Mesothelial cell of epicardium (in vitro differentiated cells): Measurements from ENCODE around the gene PDZD8. TPM values are rescaled to one million over a fixed set of nuclear protein-coding genes. Genes with fewer than 3 reads are reported as not detected.
"Not testable (repeated sequence)": the region's sequence is repeated elsewhere in the genome, so short reads cannot be mapped to it uniquely, and the experiment has no call there.

Source experiments
- DNase-seq, 2 experiments: peaks; one replicate each; pipeline ENCODE4 v3.0.0; 2021; ENCODE audit warnings: low spot score in 2 of 2; ENCODE audit not compliant: unreplicated experiment in 2 of 2
- H3K27ac Mint-ChIP-seq: 2 replicates; pipeline ENCODE4 v1.8.0; 2021; ENCODE audit warnings: mixed read lengths
- H3K27me3 Mint-ChIP-seq: 2 replicates; pipeline ENCODE4 v1.8.0; 2021; ENCODE audit warnings: low read depth, mixed read lengths
- H3K36me3 Mint-ChIP-seq: 2 replicates; pipeline ENCODE4 v1.8.0; 2021; ENCODE audit warnings: mixed read lengths
- H3K4me1 Mint-ChIP-seq: 2 replicates; pipeline ENCODE4 v1.8.0; 2021; ENCODE audit warnings: mixed read lengths
- H3K4me3 Mint-ChIP-seq: 2 replicates; pipeline ENCODE4 v1.8.0; 2021; ENCODE audit warnings: mild to moderate bottlenecking, moderate library complexity, mixed read lengths
- H3K9me3 Mint-ChIP-seq: 2 replicates; pipeline ENCODE4 v1.8.0; 2021; ENCODE audit warnings: mixed read lengths
- CTCF ChIP-seq: fragments of 200-600 bp; sonication (generic); IDR thresholded peaks from one replicate; pipeline ENCODE4 v1.5.0; 2021; ENCODE audit warnings: antibody characterized with exemption; ENCODE audit not compliant: unreplicated experiment
- total RNA-seq: library from RNA; stranded (reverse); gene quantifications from 3 replicates; pipeline ENCODE4 v1.2.1, GENCODE V29; 2021

PDZD8 gene
- total RNA-seq, 1 donor from 2014 or later = 27.3 TPM

GRCh38 chr10:117239721-117240620, 135.3 kb downstream of the PDZD8 start:
- Mint-ChIP-seq H3K27ac (no peak overlapping the region), H3K4me1 (peaks cover 4% of the 10 kb centered on the region), H3K9me3 (no peaks in the 10 kb centered on the region), H3K27me3 (peaks cover 89% of the 10 kb centered on the region), H3K36me3 (no peaks in the 10 kb centered on the region), H3K4me3 (peak overlapping the region; percentile 35)
- no peak for DNase-seq
- TF ChIP-seq CTCF = no peak

DNA sequence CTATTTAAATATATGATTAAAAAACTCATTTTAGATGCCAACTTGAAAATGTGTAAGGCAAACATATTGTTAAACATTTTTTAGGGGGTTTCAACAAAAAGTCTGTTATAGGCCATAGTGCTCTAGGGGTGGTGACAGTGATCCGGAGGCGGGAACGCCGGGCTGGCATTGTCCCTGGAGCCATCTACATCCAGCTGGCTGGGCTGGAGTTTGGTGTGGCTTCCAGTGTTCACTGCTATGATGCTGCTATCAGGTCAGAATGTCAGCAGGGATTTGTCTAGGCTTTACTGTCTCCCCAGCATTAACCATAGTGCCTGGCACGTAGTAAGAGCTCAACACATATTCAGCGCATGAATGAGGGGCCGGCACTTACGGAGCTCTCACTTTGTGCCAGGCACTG, 136.2 kb downstream of the PDZD8 start:
- no peak for TF ChIP-seq CTCF
- peaks cover 4% of the 10 kb centered on the region for H3K4me1 Mint-ChIP-seq
- no peak overlapping the region for H3K27ac Mint-ChIP-seq
- no peak for DNase-seq
- no peaks in the 10 kb centered on the region for H3K9me3 Mint-ChIP-seq
- no peak overlapping the region for H3K4me3 Mint-ChIP-seq
- peaks cover 89% of the 10 kb centered on the region for H3K27me3 Mint-ChIP-seq
- H3K36me3 Mint-ChIP-seq = no peaks in the 10 kb centered on the region

- peaks cover 4% of the 10 kb centered on the region for H3K4me1 Mint-ChIP-seq
- no peaks in the 10 kb centered on the region for H3K36me3 Mint-ChIP-seq
- no peak overlapping the region for H3K4me3 Mint-ChIP-seq
- no peak for DNase-seq
- no peaks in the 10 kb centered on the region for H3K9me3 Mint-ChIP-seq
- no peak for TF ChIP-seq CTCF
- H3K27ac Mint-ChIP-seq = no peak overlapping the region
- H3K27me3 Mint-ChIP-seq = peaks cover 89% of the 10 kb centered on the region
Observed at GRCh38 chr10:117237401-117237991, 137.7 kb downstream of the PDZD8 start.

GRCh38 chr10:117230107-117230506, 145.1 kb downstream of the PDZD8 start:
- H3K36me3 Mint-ChIP-seq, H3K27ac Mint-ChIP-seq, H3K4me1 Mint-ChIP-seq, DNase-seq, H3K4me3 Mint-ChIP-seq: not testable (repeated sequence)
- H3K27me3 Mint-ChIP-seq = peaks cover 94% of the 10 kb centered on the region
- peaks cover 12% of the 10 kb centered on the region for H3K9me3 Mint-ChIP-seq

GRCh38 chr10:117228210-117228609, 147.0 kb downstream of the PDZD8 start:
- no peak for DNase-seq
- Mint-ChIP-seq H3K9me3 (peaks cover 12% of the 10 kb centered on the region), H3K4me1 (no peaks in the 10 kb centered on the region), H3K4me3 (no peak overlapping the region), H3K27ac (no peak overlapping the region), H3K27me3 (peaks cover 75% of the 10 kb centered on the region), H3K36me3 (no peaks in the 10 kb centered on the region)
- no peak for TF ChIP-seq CTCF

Other genes with a start within 250 kb of the PDZD8 start
- gene VAX1, start 237.2 kb downstream of the PDZD8 start, total RNA-seq = 0.09 TPM in 1 of 3 replicates, not detected in the others
- not detected in 3 replicates for gene KCNK18, start 178.0 kb downstream of the PDZD8 start, total RNA-seq
- gene SLC18A2, start 134.3 kb downstream of the PDZD8 start, total RNA-seq = 0.07 to 0.13 TPM (median 0.09 TPM) in 3 replicates
- 2.0 to 3.0 TPM (median 2.8 TPM) in 3 replicates for gene EMX2, start 167.3 kb upstream of the PDZD8 start, total RNA-seq